ENCODE data around the gene SLC22A12.
"Not testable (repeated sequence)": the region's sequence is repeated elsewhere in the genome, so short reads cannot be mapped to it uniquely, and the experiment has no call there.

Gene SLC22A12

GRCh38 chr11:64590763-64591221 lies at the start of gene SLC22A12:
Gene SLC22A12, plus strand, starts transcription at chr11:64591220. Its CDS starts 337 bp downstream, at chr11:64591557.
- no peak for DNase-seq

- no peak for DNase-seq
Measured at GRCh38 chr11:64542172-64543125, 48.6 kb upstream of the SLC22A12 start.

- DNase-seq, result no peak
Measured at GRCh38 chr11:64543818-64544217, 47.2 kb upstream of the SLC22A12 start.

DNA sequence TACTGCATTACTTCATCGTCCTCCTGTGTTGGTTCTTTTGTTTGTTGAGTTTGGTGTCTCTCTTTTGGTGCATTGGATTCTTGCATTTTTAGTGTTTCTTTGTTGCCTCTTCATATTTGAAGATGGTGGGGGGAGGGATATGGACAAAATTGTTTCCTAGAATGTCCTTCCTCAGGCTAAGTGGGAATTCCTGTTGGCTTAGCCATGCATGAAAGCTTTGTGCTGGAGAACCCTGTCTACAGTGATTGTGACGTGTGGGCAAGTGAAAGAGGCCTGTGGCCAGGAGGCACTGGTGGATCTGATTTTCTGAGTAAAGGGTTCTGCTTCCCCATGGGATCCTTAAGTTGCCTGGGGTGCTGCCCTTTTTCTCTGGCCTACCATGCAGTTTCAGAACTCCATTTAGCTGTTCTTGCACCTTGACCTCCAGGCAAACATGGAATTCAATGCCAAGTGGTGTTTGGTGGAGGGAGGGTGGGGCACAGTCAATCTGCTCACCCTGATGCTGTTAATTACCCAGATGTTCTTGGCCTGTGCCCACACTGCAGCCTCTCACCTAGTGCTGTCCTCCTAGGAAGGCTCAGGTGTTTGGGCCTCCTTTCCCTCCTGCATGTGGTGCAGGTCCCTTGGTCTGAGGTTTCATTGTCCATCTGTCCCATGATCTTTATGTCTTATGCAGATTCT lies 46.3 kb upstream of the SLC22A12 start:
- DNase-seq, result no peak

- DNase-seq, result no peak
Measured at GRCh38 chr11:64545619-64546018, 45.4 kb upstream of the SLC22A12 start.

- DNase-seq, result no peak
Measured at GRCh38 chr11:64546176-64546575, 44.8 kb upstream of the SLC22A12 start.

DNA sequence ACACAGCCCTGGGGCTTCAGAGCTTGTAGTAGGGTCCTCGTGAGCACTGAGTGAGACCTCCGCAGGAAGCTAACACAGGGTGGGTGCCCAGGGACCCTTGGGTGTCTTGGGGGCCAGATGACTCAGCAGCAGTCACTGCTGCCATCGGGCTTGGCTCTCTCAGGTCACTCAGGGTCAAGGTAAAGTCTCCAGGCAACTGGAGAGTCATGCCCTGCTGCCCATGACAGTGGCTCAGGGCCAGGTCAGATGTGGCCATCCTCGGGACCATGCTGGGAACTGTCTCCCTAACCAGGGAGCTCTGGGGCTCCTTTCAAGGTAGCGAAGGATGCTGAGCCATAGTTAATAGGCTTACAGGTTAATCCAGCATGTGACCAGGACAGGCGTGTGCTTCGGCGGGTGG lies 44.4 kb upstream of the SLC22A12 start:
- DNase-seq, result no peak

DNA sequence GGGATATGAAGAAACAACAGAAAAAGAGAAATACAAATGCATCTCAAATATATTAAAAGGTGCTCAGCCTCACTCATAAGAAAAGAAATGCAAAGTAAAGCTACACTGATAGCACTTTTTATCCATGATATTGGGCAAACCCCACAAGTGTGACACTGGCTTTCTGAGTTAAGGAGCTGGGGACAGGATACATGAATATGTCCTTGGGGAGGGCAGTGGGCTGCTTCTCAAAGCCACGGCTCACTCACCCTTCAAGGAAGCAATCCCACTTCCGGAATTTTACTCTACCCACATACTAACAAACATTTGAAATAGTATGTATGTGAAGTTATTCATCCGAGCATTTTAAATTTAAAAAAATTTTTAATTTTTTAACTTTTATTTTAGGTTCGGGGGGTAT lies 41.1 kb upstream of the SLC22A12 start:
- DNase-seq, result no peak

- peak in 10 of 14 donors; percentile 10 to 96 (median 48) for DNase-seq
Measured at GRCh38 chr11:64553554-64554201, 37.3 kb upstream of the SLC22A12 start.

- no peak for DNase-seq
Measured at GRCh38 chr11:64556044-64556720, 34.8 kb upstream of the SLC22A12 start.

- no peak for DNase-seq
Measured at GRCh38 chr11:64556721-64557250, 34.2 kb upstream of the SLC22A12 start.

- no peak for DNase-seq
Measured at GRCh38 chr11:64558065-64558745, 32.8 kb upstream of the SLC22A12 start.

DNA sequence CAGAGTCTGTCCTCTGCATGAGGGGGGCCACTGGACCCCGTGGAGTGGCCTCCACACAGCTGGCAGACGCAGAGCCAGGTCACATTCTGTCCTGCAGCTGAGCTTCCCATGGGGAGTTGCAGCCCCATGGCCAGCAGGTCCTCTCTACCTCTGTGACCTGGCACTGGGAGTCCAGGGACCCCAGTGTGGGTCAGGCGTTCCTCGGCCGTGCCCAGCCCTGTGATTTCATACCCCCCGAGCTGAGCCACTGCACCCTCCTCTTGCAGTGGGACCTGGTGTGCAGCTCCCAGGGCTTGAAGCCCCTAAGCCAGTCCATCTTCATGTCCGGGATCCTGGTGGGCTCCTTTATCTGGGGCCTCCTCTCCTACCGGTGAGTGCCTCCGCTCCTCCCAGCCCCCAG lies 32.2 kb upstream of the SLC22A12 start:
- no peak for DNase-seq

DNA sequence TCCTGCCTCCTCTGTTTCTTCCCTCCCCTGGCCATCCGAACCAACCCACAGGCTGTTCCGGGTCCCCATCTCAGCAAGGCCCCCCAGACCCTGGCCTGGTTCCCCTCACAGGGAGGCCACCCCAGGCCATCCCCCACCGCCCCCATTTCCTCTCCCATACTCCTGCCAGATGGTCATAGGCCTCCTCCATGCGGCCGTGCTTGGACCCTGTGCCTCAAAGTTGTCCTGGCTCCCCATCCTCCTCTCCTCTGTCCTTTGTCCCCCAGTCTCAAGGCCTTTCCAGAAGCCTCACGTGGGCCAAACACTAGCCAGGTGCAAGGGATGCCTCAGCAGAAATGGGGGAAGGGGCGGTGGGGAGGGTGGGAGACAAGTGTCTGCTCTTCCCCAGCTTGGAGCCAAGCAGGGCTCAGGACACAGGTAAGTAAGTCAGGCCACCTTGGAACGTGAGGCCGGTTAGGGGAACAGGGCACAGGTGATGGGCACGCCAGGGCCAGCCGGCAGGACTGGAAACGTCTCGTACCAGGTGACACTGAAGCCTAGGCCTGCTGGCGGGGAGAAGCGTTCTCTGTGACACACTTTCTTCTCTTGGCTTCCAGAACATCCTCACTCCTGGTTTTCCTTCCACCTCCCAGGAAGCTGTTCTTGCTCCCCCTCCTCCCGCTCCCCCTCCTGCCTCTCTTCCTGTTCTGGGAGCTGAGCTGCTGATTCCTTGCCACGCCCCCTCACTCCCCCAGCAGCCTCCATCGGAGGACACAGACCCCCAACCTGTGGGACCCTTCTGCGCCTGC lies 31.5 kb upstream of the SLC22A12 start:
- peak in 1 of 14 donors; percentile 25 for DNase-seq

GRCh38 chr11:64560139-64560771 lies 30.8 kb upstream of the SLC22A12 start:
- no peak for DNase-seq

GRCh38 chr11:64560941-64561340 lies 30.1 kb upstream of the SLC22A12 start:
- DNase-seq, result no peak

GRCh38 chr11:64561429-64561828 lies 29.6 kb upstream of the SLC22A12 start:
- DNase-seq, result not testable (repeated sequence)

DNA sequence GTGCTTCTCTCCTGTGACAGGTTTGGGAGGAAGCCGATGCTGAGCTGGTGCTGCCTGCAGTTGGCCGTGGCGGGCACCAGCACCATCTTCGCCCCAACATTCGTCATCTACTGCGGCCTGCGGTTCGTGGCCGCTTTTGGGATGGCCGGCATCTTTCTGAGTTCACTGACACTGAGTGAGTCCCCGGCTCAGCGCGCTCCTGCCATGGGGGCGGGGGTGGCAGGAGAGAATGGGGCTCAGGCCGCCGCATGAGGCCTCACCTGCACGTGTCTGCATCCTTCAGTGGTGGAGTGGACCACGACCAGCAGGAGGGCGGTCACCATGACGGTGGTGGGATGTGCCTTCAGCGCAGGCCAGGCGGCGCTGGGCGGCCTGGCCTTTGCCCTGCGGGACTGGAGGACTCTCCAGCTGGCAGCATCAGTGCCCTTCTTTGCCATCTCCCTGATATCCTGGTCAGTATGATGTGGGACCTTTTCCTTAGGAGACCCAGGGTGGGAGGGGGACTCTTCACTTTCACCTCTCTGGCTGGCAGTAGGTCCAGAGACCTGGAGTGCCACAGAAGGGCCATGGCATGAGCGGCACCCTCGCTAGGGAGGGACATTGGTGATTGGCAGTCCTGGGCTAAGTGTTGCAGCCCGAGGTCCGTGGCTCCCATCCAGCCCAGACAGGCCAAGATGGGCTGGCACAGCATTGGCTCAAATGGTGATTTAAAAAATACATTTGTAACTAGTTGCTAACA lies 28.9 kb upstream of the SLC22A12 start:
- no peak for DNase-seq

GRCh38 chr11:64562723-64563351 lies 28.2 kb upstream of the SLC22A12 start:
- DNase-seq, result no peak
